ENCODE data around the gene SVIP.

DNA sequence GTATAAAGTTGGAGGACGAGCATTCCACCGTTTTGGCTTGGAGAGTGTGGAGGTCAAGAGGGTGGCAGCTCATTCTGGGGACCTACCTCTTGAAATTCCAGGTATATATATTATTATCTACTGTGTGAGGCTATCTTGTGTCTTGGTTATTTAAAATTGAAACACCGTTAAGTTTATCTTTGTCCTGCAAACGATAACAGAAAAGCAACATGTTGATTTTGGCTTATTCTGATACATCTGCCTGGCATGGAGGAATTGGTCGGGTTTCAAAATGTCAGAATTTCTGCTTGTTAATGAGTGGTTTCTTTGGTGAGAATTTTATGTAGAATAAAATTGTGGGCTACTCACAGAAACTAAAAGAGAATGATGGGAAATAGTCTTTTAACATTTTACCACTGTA, 54.4 kb downstream of the SVIP start:
- TF ChIP-seq, protein P1, sequence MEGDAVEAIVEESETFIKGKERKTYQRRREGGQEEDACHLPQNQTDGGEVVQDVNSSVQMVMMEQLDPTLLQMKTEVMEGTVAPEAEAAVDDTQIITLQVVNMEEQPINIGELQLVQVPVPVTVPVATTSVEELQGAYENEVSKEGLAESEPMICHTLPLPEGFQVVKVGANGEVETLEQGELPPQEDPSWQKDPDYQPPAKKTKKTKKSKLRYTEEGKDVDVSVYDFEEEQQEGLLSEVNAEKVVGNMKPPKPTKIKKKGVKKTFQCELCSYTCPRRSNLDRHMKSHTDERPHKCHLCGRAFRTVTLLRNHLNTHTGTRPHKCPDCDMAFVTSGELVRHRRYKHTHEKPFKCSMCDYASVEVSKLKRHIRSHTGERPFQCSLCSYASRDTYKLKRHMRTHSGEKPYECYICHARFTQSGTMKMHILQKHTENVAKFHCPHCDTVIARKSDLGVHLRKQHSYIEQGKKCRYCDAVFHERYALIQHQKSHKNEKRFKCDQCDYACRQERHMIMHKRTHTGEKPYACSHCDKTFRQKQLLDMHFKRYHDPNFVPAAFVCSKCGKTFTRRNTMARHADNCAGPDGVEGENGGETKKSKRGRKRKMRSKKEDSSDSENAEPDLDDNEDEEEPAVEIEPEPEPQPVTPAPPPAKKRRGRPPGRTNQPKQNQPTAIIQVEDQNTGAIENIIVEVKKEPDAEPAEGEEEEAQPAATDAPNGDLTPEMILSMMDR (conservative IDR thresholded peaks at IDR 0.05; ENCODE audit: low read length): no peak
- no peak for TF ChIP-seq EZH2phosphoT487 (IDR thresholded peaks at IDR 0.05; ENCODE audit: borderline replicate concordance, low read depth, low read length)

All from OCI-LY7 (cell line).